Endothelial cell (in vitro differentiated cells): ENCODE data around the gene ASB8. TPM values are rescaled to one million over a fixed set of nuclear protein-coding genes. Genes with fewer than 3 reads are reported as not detected.

ENCODE experiments used
- DNase-seq: peaks from one replicate; pipeline ENCODE4 v3.0.0; 2021; ENCODE audit warnings: low spot score
- H3K27ac Mint-ChIP-seq: one replicate; pipeline ENCODE4 v1.8.0; 2021; ENCODE audit warnings: mixed read lengths, inconsistent platforms; ENCODE audit not compliant: unreplicated experiment
- H3K27me3 Mint-ChIP-seq: one replicate; pipeline ENCODE4 v1.8.0; 2021; ENCODE audit warnings: mild to moderate bottlenecking, moderate library complexity, mixed read lengths, inconsistent platforms; ENCODE audit not compliant: unreplicated experiment
- H3K36me3 Mint-ChIP-seq: one replicate; pipeline ENCODE4 v1.8.0; 2021; ENCODE audit warnings: mild to moderate bottlenecking, low read depth, mixed read lengths, inconsistent platforms; ENCODE audit not compliant: unreplicated experiment
- H3K4me1 Mint-ChIP-seq: one replicate; pipeline ENCODE4 v1.8.0; 2021; ENCODE audit warnings: mild to moderate bottlenecking, mixed read lengths, inconsistent platforms; ENCODE audit not compliant: unreplicated experiment
- H3K4me3 Mint-ChIP-seq: one replicate; pipeline ENCODE4 v1.8.0; 2021; ENCODE audit warnings: mild to moderate bottlenecking, mixed read lengths, inconsistent platforms; ENCODE audit not compliant: unreplicated experiment
- H3K9me3 Mint-ChIP-seq: one replicate; pipeline ENCODE4 v1.8.0; 2021; ENCODE audit warnings: mixed read lengths, inconsistent platforms; ENCODE audit not compliant: unreplicated experiment
- total RNA-seq: library from RNA; stranded (reverse); fragmentation: NEBNext Ultra II Directional; extraction: Animal tissue kit (Norgen Biotek cat#: 25700); gene quantifications from one replicate; pipeline ENCODE4 v1.2.1, GENCODE V29; 2021; ENCODE audit not compliant: unreplicated experiment
- TF ChIP-seq, protein P1 (sequence below): fragments of 200-600 bp; sonication (generic); IDR thresholded peaks from one replicate; pipeline ENCODE4 v1.5.0; 2021; ENCODE audit warnings: antibody characterized with exemption; ENCODE audit not compliant: unreplicated experiment

ASB8 gene
- total RNA-seq, 1 donor from 2014 or later, result 25.6 TPM

DNA sequence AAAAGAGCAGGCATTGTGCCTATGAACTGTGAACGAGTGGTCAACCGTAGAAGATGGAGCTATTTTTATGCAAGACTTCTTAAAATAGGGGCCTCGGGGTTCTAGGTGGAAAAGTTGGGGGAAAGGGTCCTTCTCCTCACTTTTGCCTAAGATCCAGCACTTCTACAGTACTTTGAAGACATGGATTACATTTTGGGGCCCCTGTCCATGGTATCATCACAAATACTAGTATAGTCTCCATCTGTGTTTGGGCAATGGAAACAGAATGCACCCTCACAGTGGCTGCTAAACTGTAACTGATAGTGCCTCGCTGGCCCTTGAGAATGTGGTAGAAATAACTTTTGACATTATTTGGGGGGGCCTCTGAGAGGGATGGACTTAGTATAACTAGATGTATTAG is 20.7 kb upstream of the ASB8 start:
- H3K27me3 Mint-ChIP-seq, result peaks cover 10% of the 10 kb centered on the region
- peaks cover 3% of the 10 kb centered on the region for H3K36me3 Mint-ChIP-seq
- no peak for DNase-seq
- no peak overlapping the region for H3K27ac Mint-ChIP-seq
- TF ChIP-seq, protein P1, sequence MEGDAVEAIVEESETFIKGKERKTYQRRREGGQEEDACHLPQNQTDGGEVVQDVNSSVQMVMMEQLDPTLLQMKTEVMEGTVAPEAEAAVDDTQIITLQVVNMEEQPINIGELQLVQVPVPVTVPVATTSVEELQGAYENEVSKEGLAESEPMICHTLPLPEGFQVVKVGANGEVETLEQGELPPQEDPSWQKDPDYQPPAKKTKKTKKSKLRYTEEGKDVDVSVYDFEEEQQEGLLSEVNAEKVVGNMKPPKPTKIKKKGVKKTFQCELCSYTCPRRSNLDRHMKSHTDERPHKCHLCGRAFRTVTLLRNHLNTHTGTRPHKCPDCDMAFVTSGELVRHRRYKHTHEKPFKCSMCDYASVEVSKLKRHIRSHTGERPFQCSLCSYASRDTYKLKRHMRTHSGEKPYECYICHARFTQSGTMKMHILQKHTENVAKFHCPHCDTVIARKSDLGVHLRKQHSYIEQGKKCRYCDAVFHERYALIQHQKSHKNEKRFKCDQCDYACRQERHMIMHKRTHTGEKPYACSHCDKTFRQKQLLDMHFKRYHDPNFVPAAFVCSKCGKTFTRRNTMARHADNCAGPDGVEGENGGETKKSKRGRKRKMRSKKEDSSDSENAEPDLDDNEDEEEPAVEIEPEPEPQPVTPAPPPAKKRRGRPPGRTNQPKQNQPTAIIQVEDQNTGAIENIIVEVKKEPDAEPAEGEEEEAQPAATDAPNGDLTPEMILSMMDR, result no peak
- peaks cover 16% of the 10 kb centered on the region for H3K4me1 Mint-ChIP-seq
- no peaks in the 10 kb centered on the region for H3K9me3 Mint-ChIP-seq
- H3K4me3 Mint-ChIP-seq, result no peak overlapping the region

DNA sequence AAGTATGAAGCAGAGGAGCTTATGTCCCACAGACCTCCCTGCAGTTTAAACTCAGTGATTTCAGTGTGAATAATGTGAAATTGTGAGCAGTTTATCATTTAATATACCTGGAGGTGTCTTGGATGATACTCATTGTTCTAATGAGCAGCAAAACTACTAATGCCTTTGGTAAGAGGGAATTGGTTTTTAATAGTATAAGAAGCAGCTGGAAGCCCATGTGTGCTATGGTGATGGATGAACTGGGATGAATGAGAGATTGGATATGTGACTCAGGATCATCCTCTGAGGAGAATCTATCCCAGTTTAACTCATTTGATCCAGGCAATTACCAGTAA is 19.1 kb upstream of the ASB8 start:
- Mint-ChIP-seq H3K27me3 (peaks cover 6% of the 10 kb centered on the region), H3K9me3 (no peaks in the 10 kb centered on the region), H3K27ac (no peak overlapping the region), H3K36me3 (no peaks in the 10 kb centered on the region), H3K4me3 (no peak overlapping the region), H3K4me1 (peaks cover 10% of the 10 kb centered on the region)
- TF ChIP-seq, protein P1, result no peak
- DNase-seq, result no peak

DNA sequence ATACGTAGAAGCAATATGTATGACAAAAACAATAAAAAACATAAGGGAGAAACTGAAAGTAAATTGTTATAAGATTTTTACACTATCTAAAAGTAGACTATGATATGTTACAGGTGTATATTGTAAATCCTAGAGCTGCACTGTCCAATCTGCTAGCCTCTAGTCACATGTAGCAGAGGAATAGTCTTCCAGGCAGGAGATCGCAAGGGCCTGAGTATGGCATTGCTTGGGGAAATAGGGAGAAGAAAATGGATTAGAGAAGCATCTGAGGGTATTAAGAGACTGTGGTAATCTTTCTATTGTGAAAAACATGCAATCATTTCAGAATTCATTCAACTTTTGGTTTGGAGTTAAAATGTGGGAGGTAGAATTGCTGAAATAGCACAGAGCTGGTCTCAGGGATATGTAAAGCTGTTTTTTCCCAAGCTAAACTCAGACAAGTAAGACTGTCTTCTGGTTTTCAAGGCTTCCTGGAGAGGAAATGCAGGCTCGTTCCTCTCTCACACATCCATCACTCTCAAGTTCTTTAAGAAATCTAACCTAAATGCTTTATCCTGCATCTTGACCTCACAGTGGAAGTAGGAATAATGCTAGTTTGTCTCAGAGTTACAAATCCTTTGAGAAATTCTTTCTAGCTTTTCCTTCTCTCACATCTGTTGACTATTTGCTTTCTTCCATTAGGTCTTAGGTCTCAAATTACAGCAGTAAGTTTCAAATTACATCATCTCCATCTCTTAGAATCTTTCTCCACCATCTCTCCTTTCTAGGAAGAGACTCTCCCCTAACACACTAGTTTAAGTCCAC is 18.5 kb upstream of the ASB8 start:
- TF ChIP-seq, protein P1, result no peak
- no peak for DNase-seq
- H3K36me3 Mint-ChIP-seq, result no peaks in the 10 kb centered on the region
- peaks cover 4% of the 10 kb centered on the region for H3K27me3 Mint-ChIP-seq
- peaks cover 10% of the 10 kb centered on the region for H3K4me1 Mint-ChIP-seq
- no peak overlapping the region for H3K27ac Mint-ChIP-seq
- H3K9me3 Mint-ChIP-seq, result no peaks in the 10 kb centered on the region
- no peak overlapping the region for H3K4me3 Mint-ChIP-seq

DNA sequence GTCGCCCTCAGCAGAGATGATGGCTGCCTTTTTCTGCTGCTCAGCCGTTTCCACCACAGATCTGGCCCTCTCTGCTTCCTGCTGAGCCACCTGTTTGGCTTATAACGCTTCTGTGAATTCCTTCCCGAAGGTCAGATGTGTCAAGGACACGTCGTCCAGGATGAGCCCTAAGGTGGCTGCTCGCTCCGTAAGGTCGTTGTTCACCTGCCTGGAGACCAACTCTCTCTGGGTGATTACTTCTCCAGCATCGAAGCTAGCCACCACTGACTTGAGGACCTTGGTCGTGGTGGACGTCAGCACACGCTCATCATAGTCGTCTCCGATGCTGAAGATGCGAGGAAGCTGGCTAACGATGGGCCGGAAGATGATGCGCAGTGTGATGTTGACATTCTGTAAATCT is 11.7 kb upstream of the ASB8 start:
- DNase-seq, result no peak
- Mint-ChIP-seq H3K27me3 (peaks cover 3% of the 10 kb centered on the region), H3K36me3 (no peaks in the 10 kb centered on the region), H3K4me1 (no peaks in the 10 kb centered on the region), H3K27ac (no peak overlapping the region), H3K4me3 (no peak overlapping the region), H3K9me3 (no peaks in the 10 kb centered on the region)
- TF ChIP-seq, protein P1, result no peak
